ENCODE results near the gene BEGAIN. TPM values are rescaled to one million over a fixed set of nuclear protein-coding genes. Genes with fewer than 3 reads are reported as not detected.

The BEGAIN gene
- total RNA-seq, 4 donors from 2014 or later, result 0.25 to 0.49 (median 0.26) TPM; not detected in 1

GRCh38 chr14:100577986-100578431 lies 9.2 kb downstream of the BEGAIN start:
- intact Hi-C loops (cut with DNase I; ENCODE audit: low total_unique reads), result no loop called here
- DNase-seq, result no peak
- H3K36me3 ChIP-seq, result no peaks in the 10 kb centered on the region
- TF ChIP-seq CTCF (IDR thresholded peaks at IDR 0.05 in 4 of 5, conservative IDR thresholded peaks at IDR 0.05 in 1 of 5), result no peak
- no peak for TF ChIP-seq POLR2A (IDR thresholded peaks at IDR 0.05)
- H3K9me3 ChIP-seq, result no peaks in the 10 kb centered on the region
- ATAC-seq, result no peak
- in situ Hi-C loops (cut with MboI; ENCODE audit: low sequenced_read_pairs in 4 of 4), result no loop called here
- no peaks in the 10 kb centered on the region for H3K4me1 ChIP-seq
- H3K27ac ChIP-seq, result no peak overlapping the region
- no peak overlapping the region for H3K4me3 ChIP-seq
- peaks cover 0 to 4% (median 0%) of the 10 kb centered on the region in 3 donors for H3K27me3 ChIP-seq

- intact Hi-C loops (cut with DNase I; ENCODE audit: low total_unique reads) (no loop called here), in situ Hi-C loops (cut with MboI; ENCODE audit: low sequenced_read_pairs in 4 of 4) (no loop called here)
- H3K36me3 ChIP-seq, result no peaks in the 10 kb centered on the region
- no peaks in the 10 kb centered on the region for H3K4me1 ChIP-seq
- DNase-seq (no peak), ATAC-seq (no peak)
- no peaks in the 10 kb centered on the region for H3K9me3 ChIP-seq
- no peak overlapping the region for H3K27ac ChIP-seq
- H3K27me3 ChIP-seq, result peaks cover 0 to 4% (median 0%) of the 10 kb centered on the region in 3 donors
- TF ChIP-seq POLR2A (IDR thresholded peaks at IDR 0.05) (no peak), CTCF (IDR thresholded peaks at IDR 0.05 in 4 of 5, conservative IDR thresholded peaks at IDR 0.05 in 1 of 5) (no peak)
- H3K4me3 ChIP-seq, result no peak overlapping the region
Observed at GRCh38 chr14:100577321-100577985, 9.8 kb downstream of the BEGAIN start.

- H3K36me3 ChIP-seq, result no peaks in the 10 kb centered on the region
- H3K27me3 ChIP-seq, result peaks cover 0 to 5% (median 4%) of the 10 kb centered on the region in 3 donors
- no peak overlapping the region for H3K4me3 ChIP-seq
- DNase-seq, result no peak
- H3K4me1 ChIP-seq, result no peaks in the 10 kb centered on the region
- intact Hi-C loops (cut with DNase I; ENCODE audit: low total_unique reads) (no loop called here), in situ Hi-C loops (cut with MboI; ENCODE audit: low sequenced_read_pairs in 4 of 4) (no loop called here)
- H3K27ac ChIP-seq, result no peak overlapping the region
- no peaks in the 10 kb centered on the region for H3K9me3 ChIP-seq
- ATAC-seq, result no peak
- TF ChIP-seq CTCF (IDR thresholded peaks at IDR 0.05 in 4 of 5, conservative IDR thresholded peaks at IDR 0.05 in 1 of 5), result no peak
- TF ChIP-seq POLR2A (IDR thresholded peaks at IDR 0.05), result no peak
Observed at GRCh38 chr14:100576091-100577085, 10.8 kb downstream of the BEGAIN start.

DNA sequence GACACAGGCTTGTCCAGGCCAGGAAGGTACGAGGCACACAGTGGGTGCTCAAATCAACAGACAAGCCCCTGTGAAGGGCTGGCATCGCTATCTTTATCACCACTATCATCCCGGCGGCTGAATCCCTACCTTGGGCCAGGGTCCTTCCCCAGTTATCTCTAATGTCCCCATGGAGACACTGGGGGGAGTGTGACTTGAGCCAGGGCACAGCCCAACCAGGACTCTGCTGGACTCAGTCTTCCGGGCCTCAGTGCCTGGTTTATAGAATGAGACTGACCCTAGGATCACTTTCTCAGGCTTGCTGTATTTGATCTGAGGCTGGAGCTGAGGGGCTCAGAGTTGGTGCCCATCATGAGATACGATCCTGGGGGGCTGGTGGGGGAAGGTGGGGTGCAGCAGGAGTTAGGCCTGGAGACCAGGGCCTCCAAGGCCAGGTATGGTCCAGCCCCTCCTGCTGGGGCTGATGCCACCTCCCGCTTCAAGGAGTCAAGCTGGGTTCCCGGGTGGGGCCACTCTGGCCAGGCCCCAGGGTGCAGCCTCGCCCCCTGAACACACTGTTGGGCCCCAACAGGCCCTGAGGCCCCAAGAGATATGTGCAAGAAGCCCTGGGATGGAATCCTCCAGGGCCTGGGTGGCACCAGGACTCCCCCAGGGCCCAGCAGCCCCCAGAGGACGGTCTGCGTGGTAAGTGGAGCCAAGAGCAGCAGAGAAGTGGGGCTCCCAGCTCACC lies 11.8 kb downstream of the BEGAIN start:
- Histone ChIP-seq H3K27me3 (peaks cover 0 to 12% (median 11%) of the 10 kb centered on the region in 3 donors), H3K4me3 (no peak overlapping the region), H3K27ac (no peak overlapping the region), H3K36me3 (no peaks in the 10 kb centered on the region), H3K9me3 (no peaks in the 10 kb centered on the region), H3K4me1 (no peaks in the 10 kb centered on the region)
- TF ChIP-seq POLR2A (IDR thresholded peaks at IDR 0.05) (no peak), CTCF (IDR thresholded peaks at IDR 0.05 in 4 of 5, conservative IDR thresholded peaks at IDR 0.05 in 1 of 5) (no peak)
- intact Hi-C loops (cut with DNase I; ENCODE audit: low total_unique reads), result no loop called here
- in situ Hi-C loops (cut with MboI; ENCODE audit: low sequenced_read_pairs in 4 of 4), result no loop called here
- DNase-seq (no peak), ATAC-seq (no peak)

Measured in gastrocnemius medialis (tissue), 4 donors.